Motor neuron (in vitro differentiated cells): Measurements from ENCODE around the gene DDO. TPM values are rescaled to one million over a fixed set of nuclear protein-coding genes. Genes with fewer than 3 reads are reported as not detected.
A peak's percentile ranks its signal among the peaks of the same experiment; 100 is the strongest.

ENCODE experiments used
- ATAC-seq, 8 experiments: fragments of 200-7000 bp; cut with Tn5 transposase; replicated peaks in 6 of 8; 2 replicates each; pipeline ENCODE4 v1.8.0; 2021; ENCODE audit warnings: mild to moderate bottlenecking in 8 of 8, moderate library complexity in 8 of 8
- H3K27ac ChIP-seq, 2 donors: fragments of 250-450 bp; sonication (Bioruptor Pico); 2 replicates each; pipeline ENCODE4 v1.9.0; 2021; ENCODE audit warnings: antibody characterized with exemption in 2 of 2, mild to moderate bottlenecking in 2 of 2, moderate library complexity in 1 of 2
- H3K4me1 ChIP-seq, 2 donors: fragments of 250-450 bp; sonication (Bioruptor Pico); replicated peaks in 1 of 2; 2 replicates each; pipeline ENCODE4 v1.6.1; 2021; ENCODE audit warnings: antibody characterized with exemption in 2 of 2, mild to moderate bottlenecking in 2 of 2, moderate library complexity in 1 of 2
- H3K4me3 ChIP-seq, 5 donors: fragments of 250-450 bp; sonication (Bioruptor Pico); 2 replicates each; pipeline ENCODE4 v1.9.0; 2021; ENCODE audit warnings: antibody characterized with exemption in 5 of 5, mild to moderate bottlenecking in 5 of 5, moderate library complexity in 4 of 5
- WGBS, 10 experiments: fragments of 450-650 bp; shearing (Covaris generic); methylation state at CpG; one replicate each; pipeline ENCODE4 v1.0.0; 2022; 5-methylcytosine and 5-hydroxymethylcytosine counted together
- in situ Hi-C, 9 experiments: fragments of 400-800 bp; cut with MboI; loops; one replicate each; pipeline ENCODE4 v1.15.0; 2021; ENCODE audit warnings: low sequenced_read_pairs in 9 of 9, low pct_unique_long_range_greater_than_20kb in 2 of 9; ENCODE audit not compliant: unreplicated experiment in 9 of 9
- total RNA-seq, 8 experiments: library from RNA; unstranded; fragments of 300-600 nt; gene quantifications; 2 replicates each; pipeline versions ENCODE4 v1.2.3 to v1.2.4, GENCODE V29; 2022

Gene DDO
- total RNA-seq, 8 experiments from 2014 or later, result 0.19 to 4.3 (median 0.89) TPM; not detected in 4

DNA sequence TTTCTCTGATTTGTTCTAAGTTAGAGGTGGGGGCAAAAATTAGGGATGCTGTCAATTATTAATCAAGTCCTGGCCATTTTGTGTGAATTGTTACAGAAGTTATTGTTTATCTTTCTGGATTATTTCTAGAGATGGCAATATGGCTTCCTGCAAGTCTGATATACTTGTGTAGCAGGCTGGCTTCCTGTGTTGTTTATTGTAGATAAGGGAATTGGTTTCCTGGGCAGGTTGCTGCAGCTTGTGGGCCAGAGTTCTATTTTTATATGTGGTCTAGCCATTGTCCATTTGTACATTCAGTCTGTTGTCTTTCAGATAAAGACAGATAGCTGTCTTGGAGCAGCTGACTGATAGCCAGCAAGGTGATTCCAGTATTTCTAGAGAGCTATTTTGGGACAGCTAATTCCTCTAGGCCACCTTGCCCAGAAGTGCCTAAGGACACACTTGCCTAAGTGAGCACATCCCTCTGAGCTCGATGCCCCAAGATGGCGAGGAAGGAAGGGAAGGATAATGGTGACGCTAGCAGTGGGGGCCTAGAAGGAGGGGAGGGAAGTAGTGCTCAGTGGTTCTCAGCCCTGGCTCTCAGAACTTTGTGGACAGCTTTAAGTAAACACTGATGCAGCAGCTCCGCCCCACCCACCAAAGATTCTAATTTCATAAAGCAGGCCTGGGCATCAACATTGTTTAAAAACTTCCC, 25.5 kb downstream of the DDO start:
- Histone ChIP-seq H3K4me1 (peaks cover 7 to 13% of the 10 kb centered on the region in 2 donors), H3K27ac (no peak overlapping the region), H3K4me3 (no peak overlapping the region)
- in situ Hi-C loops, result loop anchor here (10.0 to 25.0 kb wide), 4 partner anchors 328 to 685 kb away; no protein-coding TSS in a partner anchor
- WGBS, 10 experiments, result 39 to 100% (median 84%) methylated on average over 1 to 3 of the region's 4 CpGs; no CpG with 5 or more reads in 4 of the 10 experiments
- no peak for ATAC-seq

DNA sequence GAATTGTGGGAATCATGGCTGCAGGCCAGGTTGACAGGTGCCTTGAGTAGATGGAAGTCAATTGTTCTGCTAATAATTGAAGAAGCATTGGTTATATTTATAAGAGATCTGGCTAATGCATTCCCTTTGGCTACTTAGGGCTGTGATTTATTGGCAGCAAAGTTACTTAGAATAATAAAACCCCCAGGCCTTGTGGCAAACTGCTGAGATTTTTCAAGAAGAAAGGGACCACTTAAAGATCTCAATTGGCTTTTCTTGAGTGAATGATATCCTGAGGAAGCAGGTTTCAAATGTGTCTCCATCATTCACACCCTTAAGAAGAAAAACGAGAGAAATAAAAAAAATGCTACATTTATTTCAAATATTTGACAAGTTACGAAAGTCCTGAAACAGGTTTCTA, 27.4 kb downstream of the DDO start:
- ATAC-seq, result no peak
- 33 to 100% (median 61%) methylated on average over 1 to 2 of the region's 2 CpGs for WGBS, 10 experiments
- Histone ChIP-seq H3K27ac (no peak overlapping the region), H3K4me1 (peaks cover 7 to 13% of the 10 kb centered on the region in 2 donors), H3K4me3 (no peak overlapping the region)
- in situ Hi-C loops, result loop anchor here (10.0 to 25.0 kb wide), 4 partner anchors 326 to 683 kb away; no protein-coding TSS in a partner anchor

DNA sequence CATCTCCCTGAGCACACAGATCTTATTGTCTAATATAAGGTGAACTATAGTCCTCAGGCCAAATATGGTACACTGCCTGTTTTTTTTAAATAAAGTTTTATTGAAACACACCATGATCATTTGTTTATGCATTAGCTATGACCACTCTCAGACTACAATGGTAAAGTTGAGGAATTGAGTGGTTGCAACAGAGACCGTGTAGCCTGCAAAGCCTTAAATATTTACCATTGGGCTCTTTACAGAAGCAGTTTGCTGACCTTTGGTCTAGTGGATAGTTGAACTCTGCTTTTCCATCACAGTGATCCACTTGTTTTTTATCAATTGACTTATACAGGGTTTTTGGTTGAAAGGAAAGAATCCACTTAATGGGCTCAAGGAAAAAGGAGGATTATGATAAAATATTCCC, 29.9 kb downstream of the DDO start:
- ATAC-seq, result no peak
- no peak overlapping the region for H3K27ac ChIP-seq
- H3K4me1 ChIP-seq, result peaks cover 7% of the 10 kb centered on the region in 2 donors
- in situ Hi-C loops, result loop anchor here (10.0 to 25.0 kb wide), 4 partner anchors 323 to 681 kb away; no protein-coding TSS in a partner anchor
- H3K4me3 ChIP-seq, result no peak overlapping the region
- WGBS, 10 experiments, result 57 to 100% (median 87%) methylated on average over 1 of the region's 1 CpG; no CpG with 5 or more reads in 4 of the 10 experiments

DNA sequence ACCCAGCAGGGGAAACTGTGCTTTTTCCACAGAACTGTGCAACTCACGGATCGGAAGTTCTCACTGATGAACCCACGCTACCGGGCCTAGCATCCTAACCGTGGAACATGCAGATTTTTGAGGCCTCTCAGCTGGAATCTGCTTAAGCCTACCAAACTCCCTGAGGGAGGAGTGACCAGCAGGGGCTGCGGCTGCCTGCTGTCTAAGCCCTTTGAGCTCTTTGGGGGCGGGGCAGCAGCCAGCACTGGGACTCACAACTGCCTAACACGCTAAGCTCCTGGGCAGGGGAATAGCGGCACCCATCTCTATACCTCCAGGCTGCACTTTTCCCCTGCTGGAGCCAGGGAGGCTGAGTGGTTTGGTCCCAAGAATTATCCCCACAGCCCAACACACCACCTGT, 36.8 kb downstream of the DDO start:
- ATAC-seq, result peak in 1 of 8 experiments; percentile 30
- in situ Hi-C loops, result loop anchor here in 8 of 9 experiments (25.0 kb wide), 3 partner anchors 316 to 666 kb away; no protein-coding TSS in a partner anchor
- Histone ChIP-seq H3K4me3 (no peak overlapping the region), H3K4me1 (no peaks in the 10 kb centered on the region), H3K27ac (no peak overlapping the region)
- WGBS, 10 experiments, result 57 to 100% (median 80%) methylated on average over 1 to 8 of the region's 9 CpGs; no CpG with 5 or more reads in 5 of the 10 experiments

DNA sequence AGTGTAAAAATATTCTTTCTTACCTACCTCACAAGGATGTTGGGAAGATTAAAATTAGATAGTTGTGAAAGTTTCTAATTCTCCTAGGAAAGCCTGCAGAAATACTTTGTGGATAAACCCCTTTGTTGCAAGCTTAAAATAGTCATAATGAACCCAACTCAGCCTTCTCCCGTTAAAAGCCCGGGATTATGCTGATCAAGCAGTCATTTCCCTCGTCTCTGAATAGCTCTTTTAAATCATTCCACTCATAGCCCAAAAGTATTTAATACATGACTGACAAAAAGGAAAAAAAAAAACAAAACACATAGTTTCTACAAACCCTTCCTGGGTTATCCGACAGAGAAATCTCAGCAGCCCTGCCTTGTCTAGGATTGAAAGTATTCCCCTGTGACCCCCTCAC, 46.3 kb downstream of the DDO start:
- no peak overlapping the region for H3K27ac ChIP-seq
- WGBS, 10 experiments, result 0 to 46% (median 26%) methylated on average over 1 to 4 of the region's 4 CpGs
- no peak overlapping the region for H3K4me3 ChIP-seq
- no peak for ATAC-seq
- in situ Hi-C loops, result no loop called here
- H3K4me1 ChIP-seq, result peaks cover 11 to 28% of the 10 kb centered on the region in 2 donors

DNA sequence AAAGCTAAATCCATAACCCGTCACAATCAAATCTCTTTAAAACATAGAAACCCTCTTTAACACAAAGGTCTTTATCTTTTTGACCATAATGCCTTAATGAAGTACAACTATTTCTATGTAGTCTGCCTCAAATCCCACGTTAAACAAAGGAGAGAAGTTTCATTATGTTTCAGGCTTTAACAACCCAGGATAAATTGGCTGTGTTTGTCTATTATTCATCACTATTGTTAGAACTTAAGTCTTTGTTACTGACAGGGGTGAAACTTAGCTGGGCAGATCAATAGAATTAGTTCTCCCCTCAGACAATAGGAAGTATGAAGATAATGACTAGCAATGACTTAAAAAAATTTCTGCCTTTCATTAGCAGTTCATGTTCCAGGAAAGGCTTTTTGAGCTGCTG, 47.1 kb downstream of the DDO start:
- in situ Hi-C loops, result no loop called here
- H3K4me1 ChIP-seq, result peaks cover 11 to 28% of the 10 kb centered on the region in 2 donors
- no peak overlapping the region for H3K27ac ChIP-seq
- H3K4me3 ChIP-seq, result no peak overlapping the region
- ATAC-seq, result no peak
- 0 to 50% (median 29%) methylated on average over 1 to 2 of the region's 2 CpGs; no CpG with 5 or more reads in 1 of the 10 experiments for WGBS, 10 experiments

DNA sequence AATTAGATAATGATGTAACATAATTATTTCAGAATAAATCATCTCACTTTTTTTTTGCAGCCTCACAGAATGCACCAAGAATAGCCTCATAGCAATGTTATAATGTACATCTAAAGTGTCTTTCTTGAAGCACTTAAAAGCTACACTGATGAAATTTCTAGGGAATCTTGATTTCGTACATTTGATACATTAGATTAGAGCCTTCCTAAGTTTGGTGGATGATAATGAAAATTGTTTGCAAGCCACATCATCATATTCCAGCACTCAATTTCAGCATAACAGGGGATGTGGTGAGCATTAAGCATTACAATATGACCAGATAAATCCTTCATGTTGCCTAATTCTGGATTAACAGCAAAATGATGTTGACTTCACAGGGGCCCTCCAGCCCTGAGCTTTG, 47.5 kb downstream of the DDO start:
- in situ Hi-C loops, result no loop called here
- Histone ChIP-seq H3K4me3 (no peak overlapping the region), H3K4me1 (peaks cover 11 to 28% of the 10 kb centered on the region in 2 donors), H3K27ac (no peak overlapping the region)
- peak in 3 of 8 experiments; percentile 26 to 35 (median 35) for ATAC-seq
- 0 to 100% (median 88%) methylated on average over 1 of the region's 1 CpG; no CpG with 5 or more reads in 2 of the 10 experiments for WGBS, 10 experiments

DNA sequence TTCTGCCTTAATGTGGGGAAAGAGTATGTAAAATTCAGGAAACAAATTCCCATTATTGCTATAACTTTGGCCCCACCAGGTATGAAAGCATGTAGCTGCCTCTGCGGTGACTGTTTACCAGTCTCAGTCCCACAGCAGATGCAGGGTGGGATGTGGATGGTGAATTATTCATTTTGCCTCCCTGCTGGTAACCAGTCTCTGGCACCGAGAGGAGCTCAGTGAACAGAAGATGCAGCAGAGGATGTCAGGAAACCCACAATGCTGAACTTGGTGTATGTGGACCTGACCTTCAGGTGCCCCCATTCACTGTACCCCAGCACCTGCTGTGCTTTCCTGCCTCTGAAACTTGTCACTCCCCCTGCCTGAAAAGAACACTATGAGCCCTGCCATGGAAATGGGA, 48.4 kb downstream of the DDO start:
- no peak overlapping the region for H3K4me3 ChIP-seq
- H3K4me1 ChIP-seq, result peaks cover 11 to 28% of the 10 kb centered on the region in 2 donors
- in situ Hi-C loops, result no loop called here
- 0 to 100% (median 57%) methylated on average over 1 to 2 of the region's 2 CpGs; no CpG with 5 or more reads in 1 of the 10 experiments for WGBS, 10 experiments
- H3K27ac ChIP-seq, result no peak overlapping the region
- peak in 1 of 8 experiments; percentile 19 for ATAC-seq

DNA sequence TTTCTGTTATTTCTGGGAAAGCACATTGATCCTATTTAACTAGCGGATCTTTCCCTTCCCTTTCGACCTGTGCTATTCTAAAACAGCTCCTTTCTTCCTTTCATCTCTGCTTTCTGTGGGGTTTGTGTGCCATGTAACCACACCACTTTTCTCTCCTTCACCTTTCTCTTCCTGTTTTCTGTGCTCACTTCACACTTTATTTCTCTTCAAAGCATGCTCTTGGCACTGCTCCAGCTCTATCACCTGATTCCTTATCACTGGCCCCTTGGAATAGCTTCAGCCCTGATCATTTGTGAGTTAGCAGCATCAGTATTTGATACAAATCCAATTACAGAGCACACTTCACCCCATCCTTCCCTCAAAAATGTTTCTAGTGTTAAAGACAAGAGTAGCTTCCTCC, 49.1 kb downstream of the DDO start:
- peaks cover 11 to 28% of the 10 kb centered on the region in 2 donors for H3K4me1 ChIP-seq
- in situ Hi-C loops, result no loop called here
- H3K27ac ChIP-seq, result no peak overlapping the region
- ATAC-seq, result no peak
- 65 to 100% (median 94%) methylated on average over 2 of the region's 2 CpGs; no CpG with 5 or more reads in 3 of the 10 experiments for WGBS, 10 experiments
- no peak overlapping the region for H3K4me3 ChIP-seq

DNA sequence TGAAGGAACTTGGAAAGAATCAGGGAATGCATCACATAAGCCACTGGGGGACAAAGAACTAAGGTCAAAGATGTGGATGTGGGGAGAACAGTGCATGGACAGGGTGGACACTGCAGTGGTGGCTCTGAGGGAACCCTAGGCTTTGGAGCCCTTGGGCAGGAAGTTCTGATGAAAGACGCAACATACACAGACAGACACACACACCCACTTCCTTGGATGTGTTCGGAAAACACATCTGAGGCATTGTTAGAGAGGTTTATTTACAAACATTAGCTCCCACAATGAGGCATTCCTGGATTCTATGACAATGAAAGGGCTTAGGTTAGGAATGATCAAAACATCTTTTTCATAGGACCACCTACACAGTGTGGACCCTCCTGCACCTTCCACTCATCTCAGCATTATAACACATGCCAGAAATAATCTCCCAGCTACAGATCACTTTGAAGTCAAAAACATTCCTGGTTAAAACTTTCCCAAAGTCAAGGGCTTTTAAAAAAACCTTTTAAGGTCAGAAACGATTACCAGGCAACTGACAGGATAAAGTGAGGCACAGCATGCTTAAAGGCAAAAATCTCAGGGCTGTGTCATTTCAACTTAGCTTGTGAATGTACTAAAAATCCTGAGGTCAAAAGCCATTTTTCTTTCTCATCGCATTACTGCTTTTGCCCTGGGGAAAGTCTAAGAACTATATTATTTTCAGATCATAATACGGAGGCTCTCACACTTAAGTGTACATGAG, 50.8 kb downstream of the DDO start:
- in situ Hi-C loops, result no loop called here
- WGBS, 10 experiments, result 48 to 94% (median 80%) methylated on average over 1 to 5 of the region's 5 CpGs; no CpG with 5 or more reads in 1 of the 10 experiments
- no peak overlapping the region for H3K27ac ChIP-seq
- ATAC-seq, result no peak
- H3K4me1 ChIP-seq, result peaks cover 20 to 38% of the 10 kb centered on the region in 2 donors
- no peak overlapping the region for H3K4me3 ChIP-seq

DNA sequence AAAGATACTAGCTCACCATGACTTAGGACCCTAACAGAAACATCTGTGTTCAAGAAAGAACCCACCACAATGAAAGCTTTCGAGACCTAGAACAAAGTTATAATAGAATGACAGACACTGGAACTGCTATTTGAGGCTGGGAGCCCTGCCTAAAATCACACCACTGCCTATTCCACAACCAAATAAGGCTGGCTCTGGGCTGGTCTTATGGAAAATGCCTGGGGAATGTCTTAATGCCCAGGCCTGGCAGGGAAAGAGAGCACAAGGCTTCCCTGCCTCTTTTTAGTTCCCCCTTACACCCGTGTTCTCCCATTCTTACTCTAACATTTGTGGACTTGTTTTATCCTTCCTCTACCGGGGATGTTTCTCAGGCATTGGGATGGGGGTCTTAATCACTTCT, 51.6 kb downstream of the DDO start:
- 0 to 100% (median 88%) methylated on average over 1 to 3 of the region's 3 CpGs; no CpG with 5 or more reads in 3 of the 10 experiments for WGBS, 10 experiments
- H3K4me3 ChIP-seq, result no peak overlapping the region

DNA sequence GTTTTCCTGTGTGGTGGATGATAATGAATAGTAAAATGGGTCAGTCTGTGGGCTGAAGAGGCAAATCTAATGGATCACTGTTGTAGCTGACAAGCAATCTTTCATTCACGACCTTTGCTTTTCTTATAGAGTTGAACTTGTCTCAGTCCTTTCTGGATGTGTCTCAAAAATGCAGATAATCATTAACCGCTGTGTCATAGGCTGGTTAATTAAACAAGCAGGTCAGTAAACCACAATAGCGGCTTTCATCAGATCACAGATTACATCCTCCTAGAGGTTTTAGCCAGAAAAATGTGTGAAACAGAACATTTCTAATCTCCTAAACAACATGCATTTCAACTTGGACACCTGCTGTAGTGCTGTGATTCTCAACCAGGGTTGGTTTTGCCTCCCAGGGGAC, 54.7 kb downstream of the DDO start:
- Histone ChIP-seq H3K4me3 (no peak overlapping the region), H3K4me1 (peaks cover 32 to 36% of the 10 kb centered on the region in 2 donors), H3K27ac (no peak overlapping the region)
- ATAC-seq, result no peak
- WGBS, 10 experiments, result 21 to 82% (median 58%) methylated on average over 1 to 3 of the region's 3 CpGs; no CpG with 5 or more reads in 2 of the 10 experiments
- in situ Hi-C loops, result no loop called here

More for the DNA sequence above, 51.6 kb downstream of the DDO start:
- Histone ChIP-seq H3K4me1 (peaks cover 27 to 43% of the 10 kb centered on the region in 2 donors), H3K27ac (no peak overlapping the region)
- in situ Hi-C loops, result no loop called here
- ATAC-seq, result no peak

DNA sequence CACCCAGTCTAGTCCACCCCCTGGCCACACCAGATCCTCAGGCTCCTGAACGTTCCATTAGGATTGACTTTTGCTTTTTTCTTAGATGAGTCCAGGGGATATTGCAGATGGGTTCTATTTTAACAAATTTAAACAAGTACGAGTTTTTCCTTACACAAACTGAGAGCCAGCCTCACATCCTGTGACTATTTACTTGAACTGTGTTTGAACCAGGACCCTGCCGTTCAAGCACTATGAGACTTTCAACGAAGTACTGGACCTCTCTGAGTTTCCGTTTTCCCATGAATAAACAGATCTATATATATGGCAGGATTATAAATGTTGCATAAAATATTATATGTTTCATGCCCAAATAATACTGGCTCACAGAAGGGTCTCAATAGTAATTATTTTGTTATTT, 55.8 kb downstream of the DDO start:
- Histone ChIP-seq H3K27ac (no peak overlapping the region), H3K4me3 (no peak overlapping the region), H3K4me1 (peaks cover 43 to 48% of the 10 kb centered on the region in 2 donors)
- in situ Hi-C loops, result no loop called here
- no peak for ATAC-seq
- WGBS, 10 experiments, result 16 to 84% (median 49%) methylated on average over 2 to 5 of the region's 5 CpGs; no CpG with 5 or more reads in 2 of the 10 experiments
